GM21825 (cell line): ENCODE measurements around the gene BRCA1.

ENCODE experiments used
- ATAC-seq: cut with Tn5 transposase; IDR thresholded peaks from one replicate; pipeline ENCODE4 v1.9.1; 2021; ENCODE audit warnings: mild to moderate bottlenecking, moderate library complexity; ENCODE audit not compliant: unreplicated experiment

Gene BRCA1

DNA sequence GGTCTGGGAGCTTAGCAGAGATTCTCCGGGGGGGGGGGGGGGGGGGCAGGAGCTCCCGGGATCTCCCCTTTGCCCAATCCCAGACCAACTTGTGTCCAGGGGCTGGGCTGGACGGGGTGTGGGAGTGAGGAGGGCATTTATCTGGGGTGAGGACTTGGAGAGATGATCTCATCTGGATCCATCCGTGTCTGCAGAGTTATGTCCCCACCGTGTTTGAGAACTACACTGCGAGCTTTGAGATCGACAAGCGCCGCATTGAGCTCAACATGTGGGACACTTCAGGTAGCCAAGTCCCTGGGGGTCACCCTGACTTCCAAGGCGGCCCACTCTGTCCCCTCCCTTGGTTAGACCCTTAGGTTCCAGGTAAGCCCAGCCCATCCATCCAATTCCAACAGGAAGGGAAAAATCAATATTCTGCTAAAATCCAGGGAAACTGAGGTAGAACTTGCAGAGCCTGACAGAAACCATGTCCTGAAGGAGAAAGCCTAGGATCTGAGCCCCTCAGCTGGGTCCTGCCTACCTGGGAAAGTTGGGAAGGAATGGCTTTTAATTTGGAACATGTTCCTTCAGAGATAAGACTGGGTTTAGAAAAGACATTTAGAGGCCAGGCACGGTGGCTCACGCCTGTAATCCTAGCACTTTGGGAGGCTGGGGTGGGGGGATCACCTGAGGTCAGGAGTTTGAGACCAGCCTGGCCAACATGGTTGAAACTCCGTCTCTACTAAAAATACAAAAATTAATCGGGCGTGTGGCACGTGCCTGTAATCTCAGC, 99.2 kb downstream of the BRCA1 start:
- ATAC-seq: no peak

DNA sequence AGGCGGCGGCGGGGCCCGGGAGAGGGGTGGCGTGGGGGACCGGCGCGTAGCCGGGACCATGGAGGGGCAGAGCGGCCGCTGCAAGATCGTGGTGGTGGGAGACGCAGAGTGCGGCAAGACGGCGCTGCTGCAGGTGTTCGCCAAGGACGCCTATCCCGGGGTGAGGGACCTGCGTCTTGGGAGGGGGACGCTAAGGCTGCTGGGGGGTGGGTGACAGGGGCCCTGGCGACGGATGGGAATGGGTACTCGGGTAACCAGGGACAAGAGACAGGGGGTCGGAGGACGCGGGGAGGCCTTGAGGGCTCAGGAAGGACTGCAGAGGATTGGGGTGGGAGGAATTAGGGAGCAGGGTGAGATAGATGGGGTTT, 99.9 kb downstream of the BRCA1 start:
- ATAC-seq: no peak

DNA sequence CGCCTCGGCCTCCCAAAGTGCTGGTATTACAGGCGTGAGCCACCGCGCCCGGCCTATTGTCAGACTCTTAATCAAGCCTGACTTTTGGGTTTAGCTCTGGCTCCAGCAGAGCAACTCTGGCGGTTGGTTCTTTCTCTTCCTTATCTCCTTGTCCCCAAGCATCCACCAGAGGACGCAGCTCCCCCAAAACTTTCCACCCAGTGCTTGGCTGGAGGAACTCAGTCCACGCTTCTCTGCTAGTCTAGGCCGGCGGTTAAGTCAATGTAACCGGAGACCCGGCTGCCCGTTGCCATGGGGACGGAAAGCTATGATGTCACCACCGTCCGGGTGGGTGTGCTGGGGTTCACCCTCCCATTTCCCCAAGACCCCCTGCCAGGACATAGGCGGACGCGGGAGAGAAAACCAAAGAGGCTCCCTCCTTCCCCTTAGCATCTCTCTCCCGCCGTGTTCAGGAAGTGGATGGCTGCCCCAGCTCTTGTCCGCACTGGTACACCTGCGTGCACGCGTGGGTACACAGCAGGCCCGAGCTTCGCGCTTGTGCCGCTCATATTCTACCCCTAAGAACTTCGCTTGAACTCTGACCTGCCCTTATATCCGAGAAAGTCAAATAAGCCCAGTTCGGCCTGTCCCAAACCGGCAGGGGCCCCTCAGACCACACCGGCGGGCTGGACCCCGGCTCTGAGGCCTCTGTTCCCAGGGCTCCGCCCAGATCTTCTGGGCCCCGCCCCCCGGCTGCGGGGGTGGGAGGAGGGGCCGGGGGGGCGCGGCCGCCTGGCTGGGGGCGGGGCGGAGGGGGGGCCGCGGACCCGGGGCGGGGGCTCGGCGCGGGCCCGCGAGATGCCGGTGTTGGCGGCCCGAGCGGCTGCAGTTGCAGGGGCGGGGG, 100.5 kb downstream of the BRCA1 start, which contains the start of gene RND2:
Gene RND2, plus strand, starts transcription at position 825 of the 883 bp plus-strand sequence. CDS start 117 bp downstream, outside the sequence.
- ATAC-seq: peak; percentile 42

DNA sequence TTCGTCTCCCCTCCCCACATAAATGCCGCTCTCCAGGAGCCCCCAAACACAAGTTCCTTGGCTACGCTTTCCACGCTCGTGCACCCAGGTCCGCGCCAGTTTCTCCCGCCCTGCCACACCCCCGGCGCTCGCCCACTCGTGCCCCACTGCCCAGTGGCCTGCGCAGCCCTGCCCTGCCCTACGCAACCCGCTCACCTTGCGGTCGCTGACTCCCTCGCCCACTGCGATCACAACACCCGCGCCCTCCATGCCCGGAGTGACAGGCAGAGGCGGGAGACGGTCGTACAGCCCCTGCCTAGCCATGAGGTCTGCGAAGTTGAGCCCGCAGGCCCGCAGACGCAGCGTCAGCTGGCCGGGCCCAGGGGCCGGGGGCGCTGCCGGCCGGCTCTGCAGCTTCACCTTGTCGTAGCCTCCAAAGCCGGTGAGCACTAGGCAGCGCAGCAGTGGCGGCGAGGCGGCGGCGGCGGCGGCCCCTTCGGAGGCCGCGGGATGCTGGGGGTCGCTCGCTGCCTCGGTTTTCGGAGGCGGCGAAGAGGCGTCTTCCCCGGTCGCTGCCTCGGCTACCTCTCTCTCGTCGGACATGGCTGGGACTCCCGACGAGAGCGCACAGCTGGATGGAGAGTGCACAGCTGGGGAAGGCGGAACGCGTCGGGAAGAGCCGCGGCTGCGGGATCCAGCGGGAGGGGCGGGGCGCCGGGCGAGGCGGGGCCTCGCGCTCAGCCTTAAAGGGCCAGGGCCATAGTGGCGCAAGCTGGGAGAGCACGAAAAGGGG, 103.2 kb downstream of the BRCA1 start, which contains the start of gene VAT1:
Gene VAT1, minus strand, starts transcription at position 645 of the 772 bp plus-strand sequence. Its CDS starts 63 bp downstream, at position 582.
- peak; percentile 44 for ATAC-seq

DNA sequence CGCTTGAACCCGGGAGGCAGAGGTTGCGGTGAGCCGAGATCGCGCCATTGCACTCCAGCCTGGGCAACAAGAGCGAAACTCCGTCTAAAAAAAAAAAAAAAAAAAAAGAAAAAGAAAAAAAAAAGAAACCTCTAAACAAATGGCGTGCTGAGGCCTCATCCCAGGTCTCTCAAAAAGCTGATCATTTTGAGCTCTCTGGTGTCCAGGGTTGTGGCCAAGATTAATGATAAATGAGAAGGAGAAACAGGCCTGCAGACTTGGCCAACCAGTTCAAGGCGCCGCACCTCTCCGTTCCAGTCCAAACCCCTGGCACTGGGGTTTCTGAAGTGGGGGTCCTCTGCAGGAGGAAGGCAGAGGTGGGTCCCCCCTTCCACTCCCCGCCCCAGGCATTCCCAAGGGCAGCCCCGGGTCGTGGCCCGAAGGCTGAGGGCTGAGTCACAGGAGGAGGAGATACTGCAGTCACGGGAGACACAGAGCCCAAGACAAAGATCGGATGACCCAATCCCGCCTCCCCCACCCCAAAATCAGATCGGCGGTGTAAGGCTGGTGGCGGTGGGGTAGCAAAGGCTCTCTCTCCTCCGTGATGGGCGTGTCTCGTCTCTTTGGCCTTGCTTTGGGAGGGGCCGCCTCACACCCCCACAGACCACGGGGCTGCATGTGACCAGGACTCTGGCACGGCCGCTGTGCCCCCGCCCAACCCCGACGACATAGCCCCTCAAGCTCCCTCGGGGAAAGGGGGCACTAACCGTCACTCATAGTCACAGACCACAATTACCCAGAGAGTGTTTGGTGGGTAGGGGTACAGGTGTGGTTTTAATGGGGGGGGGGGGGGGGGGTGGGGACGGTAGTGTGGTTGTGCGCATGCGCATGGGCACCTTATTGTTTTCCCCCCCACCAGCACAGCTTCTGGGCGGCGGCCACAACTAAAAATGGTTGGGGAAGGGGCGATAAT, 104.1 kb downstream of the BRCA1 start:
- ATAC-seq: no peak

DNA sequence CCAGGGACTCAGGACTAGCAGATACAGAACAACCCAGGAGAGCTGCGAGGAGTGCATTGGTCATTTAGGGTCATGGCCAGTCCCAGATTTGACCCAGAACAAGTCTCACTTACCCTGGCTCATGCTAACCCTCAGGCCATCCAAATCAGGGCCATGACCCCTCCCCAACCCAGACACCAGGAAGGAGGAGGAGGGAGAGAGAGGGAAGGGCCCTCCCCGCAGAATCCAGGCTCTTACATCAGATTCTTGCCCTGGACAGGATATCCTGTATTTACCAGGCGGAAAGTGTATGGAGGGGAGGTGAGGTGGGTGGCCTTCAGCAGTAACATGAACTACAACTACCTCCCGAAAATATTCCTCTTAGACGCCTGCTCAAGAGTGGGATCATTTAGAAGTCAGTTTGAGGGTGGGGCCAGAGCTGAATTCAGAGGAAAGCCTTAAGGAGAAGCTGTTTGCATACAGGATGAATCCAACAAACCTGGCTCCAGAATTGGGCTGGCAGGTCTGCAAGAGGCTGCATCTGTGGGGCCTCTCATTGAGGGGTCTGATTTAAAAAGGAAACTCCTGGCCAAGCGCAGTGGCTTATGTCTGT, 105.0 kb downstream of the BRCA1 start:
- ATAC-seq: no peak

DNA sequence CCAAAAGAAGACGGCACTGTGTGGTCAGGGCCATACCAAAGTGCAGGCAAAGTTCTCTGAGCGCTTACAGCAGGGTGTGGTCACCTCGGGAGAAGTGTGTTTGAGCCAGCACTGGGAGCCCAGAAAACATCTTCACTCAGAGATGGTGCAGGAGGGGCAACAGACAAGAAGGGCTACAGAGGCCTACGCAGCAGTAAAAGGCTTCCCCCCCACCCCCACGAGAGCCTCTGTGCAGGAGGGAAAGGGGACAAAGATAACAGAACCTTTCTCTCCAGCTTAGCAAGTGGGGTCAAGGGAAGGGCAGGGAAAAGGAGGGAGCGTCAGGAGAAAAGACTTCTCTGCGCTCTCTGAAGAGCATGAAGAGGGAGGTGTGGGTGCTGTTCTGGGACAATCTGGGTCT, 105.7 kb downstream of the BRCA1 start:
- no peak for ATAC-seq

DNA sequence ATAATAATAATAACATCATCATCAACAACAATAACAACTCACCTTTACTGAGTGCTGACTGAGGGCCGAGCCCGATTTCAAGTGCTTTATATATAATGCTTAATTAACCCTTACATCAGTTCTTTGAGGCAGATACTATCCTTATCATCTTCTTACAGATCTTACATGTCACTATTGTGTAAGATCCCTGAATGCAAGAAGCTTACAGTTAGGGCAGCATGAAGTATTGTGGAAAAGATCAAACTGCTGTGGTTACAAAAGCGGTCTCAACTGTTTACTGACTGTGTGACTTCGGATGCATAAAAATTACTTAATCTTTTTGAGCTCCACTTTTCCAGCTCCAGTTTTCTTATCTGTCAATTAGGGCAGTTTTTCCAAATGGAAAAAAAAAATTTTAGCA, 106.2 kb downstream of the BRCA1 start:
- no peak for ATAC-seq

DNA sequence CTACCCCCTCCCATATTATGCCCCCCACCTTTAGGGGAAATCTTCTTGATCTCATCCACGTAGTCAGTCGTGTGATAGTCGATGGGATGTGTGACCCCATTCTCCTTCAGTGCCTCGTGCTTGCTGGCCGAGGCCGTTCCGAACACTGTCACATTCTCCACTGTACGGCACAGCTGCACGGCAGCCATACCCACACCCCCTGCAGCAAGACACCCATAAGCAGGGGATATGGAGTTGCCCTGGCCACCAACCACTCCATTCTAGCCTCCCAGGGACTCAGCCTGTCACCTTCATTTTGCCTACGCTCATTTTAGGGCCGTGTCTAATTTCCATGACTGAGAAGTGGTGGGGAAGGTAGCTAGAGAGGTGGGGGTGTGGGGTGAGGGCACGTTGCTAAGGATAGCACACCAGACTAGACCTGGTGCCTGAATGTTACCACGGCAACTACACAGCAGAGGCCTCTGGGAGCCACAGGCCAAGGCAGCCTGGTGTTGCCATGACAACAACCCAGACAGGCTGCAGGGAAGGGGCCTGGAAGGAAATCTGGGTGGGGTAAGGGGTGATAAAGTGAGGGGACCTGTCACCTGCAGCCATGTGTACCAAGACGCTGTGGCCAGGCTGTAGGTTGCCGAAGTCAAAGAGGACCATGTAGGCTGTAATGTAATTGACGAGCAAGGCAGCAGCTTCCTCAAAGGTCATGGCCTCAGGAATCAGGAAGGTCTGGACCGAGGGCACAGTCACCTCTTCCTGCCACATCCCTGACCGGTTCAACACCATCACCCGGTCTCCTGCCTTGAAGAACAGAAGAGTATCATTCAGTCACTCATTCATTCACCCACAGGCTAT, 106.9 kb downstream of the BRCA1 start:
- ATAC-seq: no peak

DNA sequence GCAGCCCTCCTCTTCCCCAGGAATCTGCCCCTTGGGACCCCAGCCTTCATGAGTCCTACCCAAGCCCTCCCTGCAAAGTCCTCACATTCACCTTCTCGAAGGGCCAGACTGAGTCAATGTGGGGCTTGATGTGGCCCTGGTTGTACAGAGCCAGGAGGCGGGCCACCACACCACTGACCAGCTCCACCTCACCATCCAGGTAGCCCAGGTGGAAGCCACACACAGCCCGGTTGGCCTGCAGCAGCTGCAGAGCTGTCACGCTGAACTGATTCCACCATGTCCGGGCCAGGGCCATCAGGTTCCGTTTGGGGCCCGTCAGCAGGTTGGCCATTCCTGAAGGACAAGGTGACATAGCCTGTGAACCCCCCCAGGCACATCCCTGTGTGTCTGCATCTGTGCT, 108.9 kb downstream of the BRCA1 start:
- no peak for ATAC-seq

DNA sequence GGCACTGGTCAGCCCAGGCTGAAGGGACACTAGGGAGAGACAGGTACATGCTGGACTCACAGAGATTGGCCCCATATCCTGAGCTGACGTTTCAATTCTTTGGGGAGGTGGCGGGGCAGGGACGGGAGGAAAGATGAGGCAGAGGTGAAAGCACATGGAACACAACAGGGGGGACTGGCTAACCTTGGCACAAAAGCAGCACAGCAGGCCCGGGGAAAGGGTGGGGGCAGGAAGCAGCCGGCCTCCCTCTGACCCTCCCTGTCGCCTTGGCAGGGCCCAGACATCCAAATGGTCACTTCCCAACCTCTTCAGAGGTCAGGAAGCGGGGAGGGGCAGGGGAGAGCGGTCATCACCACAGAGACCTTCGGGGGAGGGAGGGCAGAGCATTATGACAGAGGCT, 109.6 kb downstream of the BRCA1 start:
- ATAC-seq: no peak

DNA sequence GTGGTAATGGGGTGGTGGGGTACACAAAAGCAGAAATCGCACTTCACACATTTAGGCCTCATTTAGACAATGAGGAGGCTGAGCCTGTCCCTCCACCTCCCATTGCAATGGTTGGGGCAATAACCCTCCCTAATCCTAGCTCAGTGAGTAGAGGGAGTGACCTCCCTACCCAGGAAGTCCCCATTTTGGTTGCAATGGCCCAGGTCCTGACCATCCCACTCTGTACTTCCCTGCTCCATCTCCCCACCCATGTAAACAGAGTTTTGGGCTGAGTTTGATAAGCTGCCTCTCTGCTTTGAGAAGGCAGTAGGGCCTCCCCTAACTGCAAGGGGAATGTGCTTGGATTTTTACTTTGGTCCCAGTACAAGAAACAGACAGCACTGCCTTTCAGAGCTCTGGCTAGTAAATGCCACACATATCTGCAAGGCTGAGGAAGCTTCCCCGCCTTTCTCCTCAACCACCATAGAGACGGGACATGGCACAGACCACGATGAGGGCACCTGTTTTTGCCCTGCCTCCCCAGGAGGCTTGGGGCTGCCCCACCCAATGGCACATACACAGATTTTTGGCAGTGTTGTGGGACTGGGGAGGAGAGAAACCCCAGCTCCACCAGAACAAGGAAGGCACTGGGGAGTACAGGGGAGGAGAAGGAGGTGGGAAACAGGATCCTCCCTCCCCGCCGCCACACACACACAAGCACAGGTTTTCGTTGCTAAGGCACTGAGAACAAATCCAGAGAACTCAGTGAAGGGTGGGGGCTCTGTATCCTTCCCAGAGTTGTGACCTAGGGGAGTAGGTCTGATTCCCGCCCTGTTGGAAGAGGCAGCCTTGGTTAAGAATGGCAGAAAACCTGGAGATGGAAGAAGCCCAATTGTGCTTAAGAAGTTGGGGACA, 110.3 kb downstream of the BRCA1 start:
- no peak for ATAC-seq

DNA sequence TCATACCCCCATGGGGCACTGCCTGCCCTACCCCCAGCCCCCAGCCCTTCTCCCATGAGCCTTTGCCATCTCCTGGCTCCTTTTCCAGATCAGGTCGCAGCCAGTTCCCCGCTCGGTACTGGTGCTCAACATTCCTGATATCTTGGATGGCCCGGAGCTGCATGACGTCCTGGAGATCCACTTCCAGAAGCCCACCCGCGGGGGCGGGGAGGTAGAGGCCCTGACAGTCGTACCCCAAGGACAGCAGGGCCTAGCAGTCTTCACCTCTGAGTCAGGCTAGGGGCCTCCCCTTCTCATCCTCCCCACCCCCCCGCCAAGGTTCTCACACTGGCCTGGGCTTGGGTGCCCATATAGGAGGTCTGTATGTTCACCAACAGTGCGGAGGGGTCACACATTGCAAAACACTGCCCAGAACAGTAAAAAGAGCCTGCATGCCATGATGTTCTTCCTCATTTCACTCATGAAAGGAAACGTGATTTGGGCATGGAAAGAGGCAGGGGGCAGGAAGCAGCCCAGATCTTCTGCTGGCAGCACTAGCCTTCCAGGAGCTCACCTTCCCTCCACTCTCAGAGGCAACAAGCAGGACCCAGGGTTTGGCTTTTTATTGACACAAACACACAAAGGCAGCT, 111.0 kb downstream of the BRCA1 start:
- no peak for ATAC-seq

DNA sequence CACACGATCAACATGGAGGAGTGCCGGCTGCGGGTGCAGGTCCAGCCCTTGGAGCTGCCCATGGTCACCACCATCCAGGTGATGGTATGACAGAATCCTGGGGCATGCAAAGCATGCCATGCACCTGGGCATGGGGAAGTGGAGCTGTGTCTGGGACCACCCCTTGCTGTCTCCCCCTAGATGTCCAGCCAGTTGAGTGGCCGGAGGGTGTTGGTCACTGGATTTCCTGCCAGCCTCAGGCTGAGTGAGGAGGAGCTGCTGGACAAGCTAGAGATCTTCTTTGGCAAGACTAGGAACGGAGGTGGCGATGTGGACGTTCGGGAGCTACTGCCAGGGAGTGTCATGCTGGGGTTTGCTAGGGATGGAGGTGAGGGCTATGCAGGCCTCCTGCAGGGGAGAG, 111.9 kb downstream of the BRCA1 start:
- no peak for ATAC-seq

DNA sequence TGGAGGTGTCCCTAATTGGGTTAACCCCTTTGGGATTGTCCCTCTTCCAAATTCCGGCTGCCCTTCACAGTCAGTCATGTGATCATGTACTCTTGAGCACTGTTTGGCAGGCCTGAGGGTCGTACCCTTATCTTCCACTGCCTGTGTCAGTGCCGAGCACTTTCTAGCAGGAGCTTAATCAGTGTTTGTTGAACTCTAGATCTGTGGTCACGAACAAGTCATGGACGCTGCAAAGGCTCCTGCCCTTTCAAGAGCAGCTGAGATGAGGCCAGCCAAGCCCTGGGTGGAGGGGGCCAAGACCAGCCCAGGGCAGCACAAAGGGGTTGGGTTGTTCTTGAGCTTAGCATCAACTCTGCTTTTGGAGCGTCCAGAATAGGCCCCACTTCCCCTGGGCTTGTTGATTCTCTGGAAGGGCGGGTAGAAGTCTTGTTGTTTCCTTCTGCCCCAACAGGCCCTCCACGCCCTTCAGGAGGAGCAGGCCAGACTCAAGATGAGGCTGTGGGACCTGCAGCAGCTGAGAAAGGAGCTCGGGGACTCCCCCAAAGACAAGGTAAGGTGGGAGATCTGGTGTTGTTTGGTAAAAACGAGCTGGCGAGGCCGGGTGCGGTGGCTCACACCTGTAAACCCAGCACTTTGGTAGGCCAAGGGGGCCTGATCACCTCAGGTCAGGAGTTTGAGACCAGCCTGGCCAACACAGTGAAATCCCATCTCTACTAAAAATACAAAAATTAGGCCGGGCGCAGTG, 113.3 kb downstream of the BRCA1 start:
- no peak for ATAC-seq

DNA sequence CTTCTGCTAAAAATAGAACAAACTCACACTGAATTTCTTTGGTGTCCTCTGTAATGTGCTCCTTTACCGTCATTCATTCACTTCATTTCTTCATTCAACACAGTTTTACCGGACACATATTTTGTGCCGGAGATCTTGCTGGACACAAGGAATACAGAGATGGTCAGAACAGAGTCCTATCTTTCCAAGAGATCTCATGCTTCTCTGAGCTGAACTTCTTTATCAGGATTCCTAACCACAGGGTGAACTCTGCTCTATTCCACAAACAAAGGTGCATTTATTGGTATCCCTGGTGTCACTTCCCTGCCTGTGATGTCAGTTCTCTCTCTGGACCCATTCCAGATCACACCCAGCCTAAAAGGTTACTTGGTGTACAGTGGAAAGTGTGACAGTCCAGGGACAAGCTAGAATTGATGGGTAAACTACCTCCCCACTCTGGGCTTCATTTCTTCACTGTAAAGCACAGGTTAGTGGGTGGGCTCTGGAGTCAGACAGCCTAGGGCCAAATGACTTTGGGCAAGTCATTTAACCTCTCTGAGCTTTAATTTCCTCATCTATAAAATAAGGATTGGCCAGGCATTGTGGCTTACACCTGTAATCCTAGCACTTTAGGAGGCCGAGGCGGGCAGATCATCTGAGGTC, 114.4 kb downstream of the BRCA1 start:
- no peak for ATAC-seq
